Measurements from ENCODE around the gene ZNF346. TPM values are rescaled to one million over a fixed set of nuclear protein-coding genes. Genes with fewer than 3 reads are reported as not detected.
A peak's percentile ranks its signal among the peaks of the same experiment; 100 is the strongest.
"Not testable (repeated sequence)": the region's sequence is repeated elsewhere in the genome, so short reads cannot be mapped to it uniquely, and the experiment has no call there.

ZNF346 gene
- 13.1 and 15.5 TPM in 2 replicates for total RNA-seq

DNA sequence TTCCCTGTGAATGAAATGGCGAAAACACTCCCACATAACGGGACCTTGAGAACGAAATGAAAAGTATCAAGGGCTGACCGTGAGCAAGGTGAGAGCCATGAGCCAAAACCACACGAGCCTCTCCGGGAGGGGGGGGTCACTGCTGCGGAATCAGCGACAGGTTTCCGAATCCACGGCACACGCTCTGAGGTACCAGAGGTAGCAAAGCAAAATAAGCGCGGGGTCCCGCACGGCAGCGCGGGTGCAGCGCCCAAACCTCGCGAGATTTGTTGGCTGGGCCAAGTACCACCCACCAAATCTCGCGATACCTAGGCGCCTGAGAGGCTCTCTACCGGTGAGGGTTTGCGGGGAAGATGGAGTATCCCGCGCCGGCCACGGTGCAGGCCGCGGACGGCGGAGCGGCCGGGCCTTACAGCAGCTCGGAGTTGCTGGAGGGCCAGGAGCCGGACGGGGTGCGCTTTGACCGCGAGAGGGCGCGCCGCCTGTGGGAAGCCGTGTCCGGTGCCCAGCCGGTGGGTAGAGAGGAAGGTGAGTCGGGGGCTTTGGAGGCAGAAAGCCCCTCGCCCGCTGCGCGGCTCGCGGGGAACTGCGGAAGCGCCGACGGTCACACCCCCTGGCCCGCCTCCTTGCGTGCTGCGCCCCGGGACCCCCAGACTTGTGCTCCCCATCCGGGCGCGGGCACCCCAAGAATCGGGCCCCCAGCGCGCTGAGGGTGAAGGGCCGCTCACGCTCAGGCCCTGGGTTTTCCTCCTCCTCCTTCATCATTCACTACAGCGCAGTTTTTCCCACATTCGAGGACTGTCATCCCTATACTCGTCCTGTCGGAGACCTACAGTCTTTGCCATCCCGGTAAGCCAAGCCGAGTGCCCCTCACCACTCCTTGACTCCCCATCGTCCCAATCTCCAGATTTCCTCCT, at the start of gene ZNF346:
Gene ZNF346, plus strand, starts transcription at position 311 of the 917 bp plus-strand sequence. Its CDS starts 43 bp downstream, at position 354.
- DNase-seq (ENCODE audit: low read depth): peak; percentile 65
- TF ChIP-seq, protein P1, sequence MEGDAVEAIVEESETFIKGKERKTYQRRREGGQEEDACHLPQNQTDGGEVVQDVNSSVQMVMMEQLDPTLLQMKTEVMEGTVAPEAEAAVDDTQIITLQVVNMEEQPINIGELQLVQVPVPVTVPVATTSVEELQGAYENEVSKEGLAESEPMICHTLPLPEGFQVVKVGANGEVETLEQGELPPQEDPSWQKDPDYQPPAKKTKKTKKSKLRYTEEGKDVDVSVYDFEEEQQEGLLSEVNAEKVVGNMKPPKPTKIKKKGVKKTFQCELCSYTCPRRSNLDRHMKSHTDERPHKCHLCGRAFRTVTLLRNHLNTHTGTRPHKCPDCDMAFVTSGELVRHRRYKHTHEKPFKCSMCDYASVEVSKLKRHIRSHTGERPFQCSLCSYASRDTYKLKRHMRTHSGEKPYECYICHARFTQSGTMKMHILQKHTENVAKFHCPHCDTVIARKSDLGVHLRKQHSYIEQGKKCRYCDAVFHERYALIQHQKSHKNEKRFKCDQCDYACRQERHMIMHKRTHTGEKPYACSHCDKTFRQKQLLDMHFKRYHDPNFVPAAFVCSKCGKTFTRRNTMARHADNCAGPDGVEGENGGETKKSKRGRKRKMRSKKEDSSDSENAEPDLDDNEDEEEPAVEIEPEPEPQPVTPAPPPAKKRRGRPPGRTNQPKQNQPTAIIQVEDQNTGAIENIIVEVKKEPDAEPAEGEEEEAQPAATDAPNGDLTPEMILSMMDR (IDR thresholded peaks at IDR 0.05; ENCODE audit: insufficient read depth, low read length, poor library complexity, severe bottlenecking): peak; percentile 39
- Histone ChIP-seq H3K27me3 (ENCODE audit: control insufficient read depth, insufficient read depth, low read length) (no peaks in the 10 kb centered on the region), H3K36me3 (ENCODE audit: control insufficient read depth, insufficient read depth, low read length) (no peaks in the 10 kb centered on the region), H3K4me3 (ENCODE audit: low read depth, low read length) (peak within 1 kb of the TSS; percentile 85)

GRCh38 chr5:176979669-176980068, 42.8 kb upstream of the ZNF346 start:
- TF ChIP-seq, protein P1 (IDR thresholded peaks at IDR 0.05; ENCODE audit: insufficient read depth, low read length, poor library complexity, severe bottlenecking): no peak
- DNase-seq (ENCODE audit: low read depth): no peak
- no peak overlapping the region for H3K4me3 ChIP-seq (ENCODE audit: low read depth, low read length)
- peaks cover 2% of the 10 kb centered on the region for H3K36me3 ChIP-seq (ENCODE audit: control insufficient read depth, insufficient read depth, low read length)
- no peaks in the 10 kb centered on the region for H3K27me3 ChIP-seq (ENCODE audit: control insufficient read depth, insufficient read depth, low read length)

DNA sequence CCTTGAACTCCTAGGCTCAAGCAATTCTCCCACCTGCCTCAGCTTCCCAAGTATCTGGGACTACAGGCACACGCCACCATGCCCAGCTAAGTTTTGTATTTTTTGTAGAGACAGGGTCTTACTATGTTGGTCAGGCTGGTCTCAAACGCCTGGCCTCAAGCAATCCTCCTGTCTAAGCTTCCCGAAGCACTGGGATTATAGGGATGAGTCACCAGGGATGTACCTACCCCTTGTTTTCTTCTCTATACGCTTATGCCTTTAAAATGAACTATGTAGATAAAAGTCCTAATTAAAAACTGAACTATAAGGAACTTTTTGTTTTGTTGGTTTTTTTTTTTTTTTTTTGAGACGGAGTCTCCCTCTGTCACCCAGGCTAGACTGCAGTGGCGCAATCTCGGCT, 41.7 kb upstream of the ZNF346 start:
- DNase-seq (ENCODE audit: low read depth): no peak
- TF ChIP-seq, protein P1 (IDR thresholded peaks at IDR 0.05; ENCODE audit: insufficient read depth, low read length, poor library complexity, severe bottlenecking): no peak
- H3K36me3 ChIP-seq (ENCODE audit: control insufficient read depth, insufficient read depth, low read length): peaks cover 2% of the 10 kb centered on the region
- no peak overlapping the region for H3K4me3 ChIP-seq (ENCODE audit: low read depth, low read length)
- H3K27me3 ChIP-seq (ENCODE audit: control insufficient read depth, insufficient read depth, low read length): no peaks in the 10 kb centered on the region

DNA sequence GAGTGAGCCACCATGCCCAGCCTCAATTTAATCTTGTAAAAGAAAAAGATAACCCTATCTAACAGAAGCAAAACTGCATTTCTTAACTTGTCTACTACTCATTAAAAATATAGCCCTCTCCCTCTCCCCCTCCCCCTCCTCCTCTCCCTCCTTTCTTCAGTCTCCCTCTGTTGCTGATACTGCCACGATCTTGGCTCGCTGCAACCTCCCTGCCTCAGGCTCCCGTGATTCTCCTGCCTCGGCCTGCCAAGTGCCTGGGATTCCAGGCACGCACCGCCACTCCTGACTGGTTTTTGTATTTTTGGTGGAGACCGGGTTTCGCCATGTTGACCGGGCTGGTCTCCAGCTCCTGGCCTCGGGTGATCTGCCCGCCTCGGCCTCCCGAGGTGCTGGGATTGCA, 39.4 kb upstream of the ZNF346 start:
- not testable (repeated sequence) for H3K36me3 ChIP-seq (ENCODE audit: control insufficient read depth, insufficient read depth, low read length); DNase-seq (ENCODE audit: low read depth); H3K27me3 ChIP-seq (ENCODE audit: control insufficient read depth, insufficient read depth, low read length); H3K4me3 ChIP-seq (ENCODE audit: low read depth, low read length)

- not testable (repeated sequence) for H3K4me3 ChIP-seq (ENCODE audit: low read depth, low read length); H3K27me3 ChIP-seq (ENCODE audit: control insufficient read depth, insufficient read depth, low read length); H3K36me3 ChIP-seq (ENCODE audit: control insufficient read depth, insufficient read depth, low read length); DNase-seq (ENCODE audit: low read depth)
Observed at GRCh38 chr5:176983593-176983992, 38.9 kb upstream of the ZNF346 start.

- not testable (repeated sequence) for H3K27me3 ChIP-seq (ENCODE audit: control insufficient read depth, insufficient read depth, low read length); H3K4me3 ChIP-seq (ENCODE audit: low read depth, low read length); DNase-seq (ENCODE audit: low read depth); H3K36me3 ChIP-seq (ENCODE audit: control insufficient read depth, insufficient read depth, low read length)
Observed at GRCh38 chr5:176984176-176984575, 38.3 kb upstream of the ZNF346 start.

GRCh38 chr5:176985516-176985915, 37.0 kb upstream of the ZNF346 start:
- Histone ChIP-seq H3K27me3 (ENCODE audit: control insufficient read depth, insufficient read depth, low read length) (no peaks in the 10 kb centered on the region), H3K4me3 (ENCODE audit: low read depth, low read length) (no peak overlapping the region), H3K36me3 (ENCODE audit: control insufficient read depth, insufficient read depth, low read length) (peaks cover 2% of the 10 kb centered on the region)
- no peak for DNase-seq (ENCODE audit: low read depth)
- TF ChIP-seq, protein P1 (IDR thresholded peaks at IDR 0.05; ENCODE audit: insufficient read depth, low read length, poor library complexity, severe bottlenecking): no peak
